Fibroblast of lung (primary cell): ENCODE measurements around the gene POU2F2.

Source experiments
- EZH2 ChIP-seq: IDR thresholded peaks from 2 replicates; pipeline ENCODE4 v1.5.1; 2012; ENCODE audit warnings: low read length, control low read depth, mild to moderate bottlenecking; ENCODE audit errors: missing control alignments
- TF ChIP-seq, protein P1 (sequence below), 2 donors: IDR thresholded peaks in 1 of 2; conservative IDR thresholded peaks in 1 of 2; 1 replicate in 1 of 2; 2 replicates in 1 of 2; pipeline ENCODE4 v1.5.1; 2011 to 2012; ENCODE audit warnings: low read length in 2 of 2, control low read depth in 1 of 2, inconsistent platforms in 1 of 2, low read depth in 1 of 2, mild to moderate bottlenecking in 1 of 2

DNA sequence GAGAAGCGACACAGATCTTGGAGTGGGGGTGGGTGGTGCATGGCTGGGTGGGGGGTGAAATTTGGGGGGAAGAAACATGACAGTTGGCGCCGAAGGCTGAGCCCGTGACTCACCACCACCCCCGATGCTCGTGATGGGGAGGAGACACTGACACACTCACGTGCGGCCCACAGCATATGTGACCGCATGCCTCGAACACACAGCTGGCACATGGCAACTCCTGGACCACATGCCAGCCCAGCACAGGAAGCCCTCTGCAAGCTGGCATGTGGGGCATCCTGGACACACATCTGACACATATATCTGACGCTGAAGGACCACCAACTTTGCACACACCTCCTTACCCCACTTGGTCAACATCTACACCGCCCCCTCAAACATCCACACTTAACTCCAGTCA, 61.0 kb downstream of the POU2F2 start:
- TF ChIP-seq, protein P1, sequence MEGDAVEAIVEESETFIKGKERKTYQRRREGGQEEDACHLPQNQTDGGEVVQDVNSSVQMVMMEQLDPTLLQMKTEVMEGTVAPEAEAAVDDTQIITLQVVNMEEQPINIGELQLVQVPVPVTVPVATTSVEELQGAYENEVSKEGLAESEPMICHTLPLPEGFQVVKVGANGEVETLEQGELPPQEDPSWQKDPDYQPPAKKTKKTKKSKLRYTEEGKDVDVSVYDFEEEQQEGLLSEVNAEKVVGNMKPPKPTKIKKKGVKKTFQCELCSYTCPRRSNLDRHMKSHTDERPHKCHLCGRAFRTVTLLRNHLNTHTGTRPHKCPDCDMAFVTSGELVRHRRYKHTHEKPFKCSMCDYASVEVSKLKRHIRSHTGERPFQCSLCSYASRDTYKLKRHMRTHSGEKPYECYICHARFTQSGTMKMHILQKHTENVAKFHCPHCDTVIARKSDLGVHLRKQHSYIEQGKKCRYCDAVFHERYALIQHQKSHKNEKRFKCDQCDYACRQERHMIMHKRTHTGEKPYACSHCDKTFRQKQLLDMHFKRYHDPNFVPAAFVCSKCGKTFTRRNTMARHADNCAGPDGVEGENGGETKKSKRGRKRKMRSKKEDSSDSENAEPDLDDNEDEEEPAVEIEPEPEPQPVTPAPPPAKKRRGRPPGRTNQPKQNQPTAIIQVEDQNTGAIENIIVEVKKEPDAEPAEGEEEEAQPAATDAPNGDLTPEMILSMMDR (conservative IDR thresholded peaks at IDR 0.05 in 1 of 2, IDR thresholded peaks at IDR 0.05 in 1 of 2; ENCODE audit: low read depth in 1 of 2, low read length in 2 of 2): no peak
- TF ChIP-seq EZH2: no peak
